ENCODE data around the gene SMIM28.
"Not testable (repeated sequence)": the region's sequence is repeated elsewhere in the genome, so short reads cannot be mapped to it uniquely, and the experiment has no call there.

The SMIM28 gene

GRCh38 chr6:138345565-138346285 is 32.0 kb upstream of the SMIM28 start:
- Histone ChIP-seq H3K9me3 (replicated peaks; ENCODE audit: low read length) (no peaks in the 10 kb centered on the region), H3K4me1 (ENCODE audit: control insufficient read depth, insufficient read depth, low read length) (no peaks in the 10 kb centered on the region), H3K9ac (ENCODE audit: low read depth, low read length) (no peak overlapping the region), H3K4me2 (ENCODE audit: low read length) (no peak overlapping the region), H3K4me3 (ENCODE audit: low read length) (no peak overlapping the region), H3K36me3 (ENCODE audit: insufficient read depth, low read length) (no peaks in the 10 kb centered on the region), H3K27me3 (ENCODE audit: control insufficient read depth, insufficient read depth, low read length) (no peaks in the 10 kb centered on the region)

- Histone ChIP-seq H3K9me3 (replicated peaks; ENCODE audit: low read length) (no peaks in the 10 kb centered on the region), H3K9ac (ENCODE audit: low read depth, low read length) (no peak overlapping the region), H3K36me3 (ENCODE audit: insufficient read depth, low read length) (no peaks in the 10 kb centered on the region), H3K27me3 (ENCODE audit: control insufficient read depth, insufficient read depth, low read length) (no peaks in the 10 kb centered on the region), H3K4me3 (ENCODE audit: low read length) (no peak overlapping the region), H3K4me2 (ENCODE audit: low read length) (no peak overlapping the region), H3K4me1 (ENCODE audit: control insufficient read depth, insufficient read depth, low read length) (no peaks in the 10 kb centered on the region)
Measured at GRCh38 chr6:138346302-138347195, 31.2 kb upstream of the SMIM28 start.

DNA sequence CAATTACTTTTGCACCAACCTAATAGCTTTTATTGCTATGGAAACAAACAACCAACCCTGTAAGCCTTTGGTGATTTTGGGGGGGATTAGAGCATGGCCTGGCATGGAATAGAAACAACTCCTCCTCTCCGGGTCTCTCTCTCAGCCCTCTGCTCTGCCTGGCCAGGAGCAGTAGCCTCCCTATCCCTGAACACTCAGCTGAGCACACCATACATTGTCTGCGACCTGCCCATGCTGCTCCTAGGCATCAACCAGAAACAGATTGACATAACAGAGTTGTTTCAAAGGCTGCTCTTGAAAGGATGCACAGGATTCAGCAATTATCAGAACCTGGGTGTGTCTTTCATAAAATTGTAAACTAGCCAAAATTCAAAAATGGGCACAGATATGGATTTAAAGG is 29.8 kb upstream of the SMIM28 start:
- Histone ChIP-seq H3K4me3 (ENCODE audit: low read length) (no peak overlapping the region), H3K4me1 (ENCODE audit: control insufficient read depth, insufficient read depth, low read length) (no peaks in the 10 kb centered on the region)

DNA sequence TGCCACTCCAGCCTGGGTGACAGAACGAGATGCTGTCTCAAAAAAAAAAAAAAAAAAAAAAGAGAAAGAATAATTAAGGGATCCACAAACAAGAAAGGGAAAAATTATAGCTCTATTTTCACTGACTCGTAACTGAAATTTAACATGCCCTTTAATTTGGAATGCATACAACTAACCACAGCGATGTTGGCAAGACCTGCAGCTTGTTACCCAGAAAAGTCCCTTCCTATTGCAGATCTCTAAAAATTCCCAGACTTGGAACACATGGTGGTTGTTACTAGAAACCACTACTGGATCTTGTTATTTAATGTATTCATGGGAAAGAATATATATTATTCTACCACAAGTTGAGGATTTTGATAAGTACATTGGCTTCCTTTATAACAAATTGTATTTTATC is 27.8 kb upstream of the SMIM28 start:
- Histone ChIP-seq H3K36me3 (ENCODE audit: insufficient read depth, low read length) (no peaks in the 10 kb centered on the region), H3K4me3 (ENCODE audit: low read length) (no peak overlapping the region), H3K27me3 (ENCODE audit: control insufficient read depth, insufficient read depth, low read length) (no peaks in the 10 kb centered on the region), H3K4me1 (ENCODE audit: control insufficient read depth, insufficient read depth, low read length) (no peaks in the 10 kb centered on the region), H3K9me3 (replicated peaks; ENCODE audit: low read length) (no peaks in the 10 kb centered on the region), H3K4me2 (ENCODE audit: low read length) (no peak overlapping the region), H3K9ac (ENCODE audit: low read depth, low read length) (no peak overlapping the region)

More for the DNA sequence above, 29.8 kb upstream of the SMIM28 start:
- Histone ChIP-seq H3K27me3 (ENCODE audit: control insufficient read depth, insufficient read depth, low read length) (no peaks in the 10 kb centered on the region), H3K4me2 (ENCODE audit: low read length) (no peak overlapping the region), H3K36me3 (ENCODE audit: insufficient read depth, low read length) (no peaks in the 10 kb centered on the region), H3K9ac (ENCODE audit: low read depth, low read length) (no peak overlapping the region), H3K9me3 (replicated peaks; ENCODE audit: low read length) (no peaks in the 10 kb centered on the region)

DNA sequence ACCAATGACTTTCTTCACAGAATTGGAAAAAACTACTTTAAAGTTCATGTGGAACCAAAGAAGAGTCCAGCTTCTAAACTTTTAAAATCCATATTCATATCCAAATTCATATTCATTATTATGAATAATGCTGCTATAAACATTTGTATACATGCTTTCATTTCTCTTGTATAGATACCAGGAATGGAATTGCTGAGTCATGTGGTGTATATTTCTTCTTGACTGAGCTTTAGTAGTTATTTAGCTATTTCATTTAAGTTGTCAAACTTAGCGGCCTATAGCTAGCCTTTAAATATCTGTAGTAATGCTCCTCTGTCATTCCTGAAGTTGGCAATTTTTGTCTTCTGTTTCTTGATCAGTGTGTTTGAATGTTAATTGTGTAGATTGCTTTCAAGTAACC is 19.8 kb upstream of the SMIM28 start:
- H3K4me2 ChIP-seq (ENCODE audit: low read length) = no peak overlapping the region
- no peaks in the 10 kb centered on the region for H3K9me3 ChIP-seq (replicated peaks; ENCODE audit: low read length)
- H3K27me3 ChIP-seq (ENCODE audit: control insufficient read depth, insufficient read depth, low read length) = no peaks in the 10 kb centered on the region
- no peaks in the 10 kb centered on the region for H3K4me1 ChIP-seq (ENCODE audit: control insufficient read depth, insufficient read depth, low read length)
- H3K9ac ChIP-seq (ENCODE audit: low read depth, low read length) = no peak overlapping the region
- no peaks in the 10 kb centered on the region for H3K36me3 ChIP-seq (ENCODE audit: insufficient read depth, low read length)
- no peak overlapping the region for H3K4me3 ChIP-seq (ENCODE audit: low read length)

GRCh38 chr6:138368684-138369083 is 9.0 kb upstream of the SMIM28 start:
- H3K4me1 ChIP-seq (ENCODE audit: control insufficient read depth, insufficient read depth, low read length); H3K4me3 ChIP-seq (ENCODE audit: low read length): not testable (repeated sequence)

GRCh38 chr6:138370631-138371451 is 6.9 kb upstream of the SMIM28 start:
- H3K4me1 ChIP-seq (ENCODE audit: control insufficient read depth, insufficient read depth, low read length) = no peaks in the 10 kb centered on the region
- no peak overlapping the region for H3K9ac ChIP-seq (ENCODE audit: low read depth, low read length)
- H3K27me3 ChIP-seq (ENCODE audit: control insufficient read depth, insufficient read depth, low read length) = no peaks in the 10 kb centered on the region
- H3K4me2 ChIP-seq (ENCODE audit: low read length) = no peak overlapping the region
- H3K9me3 ChIP-seq (replicated peaks; ENCODE audit: low read length) = no peaks in the 10 kb centered on the region
- H3K4me3 ChIP-seq (ENCODE audit: low read length) = no peak overlapping the region
- no peaks in the 10 kb centered on the region for H3K36me3 ChIP-seq (ENCODE audit: insufficient read depth, low read length)

More at GRCh38 chr6:138368684-138369083, 9.0 kb upstream of the SMIM28 start:
- H3K4me2 ChIP-seq (ENCODE audit: low read length); H3K9ac ChIP-seq (ENCODE audit: low read depth, low read length); H3K27me3 ChIP-seq (ENCODE audit: control insufficient read depth, insufficient read depth, low read length); H3K9me3 ChIP-seq (replicated peaks; ENCODE audit: low read length); H3K36me3 ChIP-seq (ENCODE audit: insufficient read depth, low read length): not testable (repeated sequence)

DNA sequence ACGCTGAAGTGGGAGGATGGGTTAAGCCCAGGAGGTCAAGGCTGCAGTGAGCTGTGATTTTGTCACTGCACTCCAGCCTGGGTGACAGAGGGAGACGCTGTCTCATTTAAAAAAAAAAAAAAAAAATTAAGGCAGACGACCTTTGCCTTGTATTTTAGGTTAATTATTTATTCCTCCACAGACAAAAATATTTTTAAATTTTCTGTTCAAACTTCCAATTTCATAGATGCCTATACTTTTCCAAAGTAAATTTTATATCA is 6.3 kb upstream of the SMIM28 start:
- Histone ChIP-seq H3K27me3 (ENCODE audit: control insufficient read depth, insufficient read depth, low read length) (no peaks in the 10 kb centered on the region), H3K4me2 (ENCODE audit: low read length) (no peak overlapping the region), H3K9me3 (replicated peaks; ENCODE audit: low read length) (no peaks in the 10 kb centered on the region), H3K4me3 (ENCODE audit: low read length) (no peak overlapping the region), H3K36me3 (ENCODE audit: insufficient read depth, low read length) (no peaks in the 10 kb centered on the region), H3K4me1 (ENCODE audit: control insufficient read depth, insufficient read depth, low read length) (no peaks in the 10 kb centered on the region), H3K9ac (ENCODE audit: low read depth, low read length) (no peak overlapping the region)

DNA sequence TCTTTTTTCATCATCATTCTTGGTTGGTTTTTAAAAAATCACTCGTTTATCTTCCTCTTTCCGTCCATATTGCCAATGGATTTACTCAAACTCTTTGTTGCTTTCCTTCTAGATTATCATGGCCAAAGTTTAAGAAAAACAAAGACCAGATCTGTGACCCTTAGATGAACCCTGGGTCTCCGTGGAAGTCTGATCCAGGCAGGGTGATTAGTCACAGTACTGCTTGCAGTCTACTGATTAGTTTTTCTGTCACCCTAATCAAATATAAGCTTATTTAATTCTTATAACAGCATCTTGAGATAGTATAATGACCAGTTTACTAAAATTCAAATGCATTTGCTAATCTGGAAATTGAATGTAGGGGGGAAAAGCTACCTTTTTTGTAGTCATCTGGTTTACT is 6.0 kb upstream of the SMIM28 start:
- Histone ChIP-seq H3K4me2 (ENCODE audit: low read length) (no peak overlapping the region), H3K9me3 (replicated peaks; ENCODE audit: low read length) (no peaks in the 10 kb centered on the region), H3K4me1 (ENCODE audit: control insufficient read depth, insufficient read depth, low read length) (no peaks in the 10 kb centered on the region), H3K27me3 (ENCODE audit: control insufficient read depth, insufficient read depth, low read length) (no peaks in the 10 kb centered on the region), H3K4me3 (ENCODE audit: low read length) (no peak overlapping the region), H3K9ac (ENCODE audit: low read depth, low read length) (no peak overlapping the region), H3K36me3 (ENCODE audit: insufficient read depth, low read length) (no peaks in the 10 kb centered on the region)

DNA sequence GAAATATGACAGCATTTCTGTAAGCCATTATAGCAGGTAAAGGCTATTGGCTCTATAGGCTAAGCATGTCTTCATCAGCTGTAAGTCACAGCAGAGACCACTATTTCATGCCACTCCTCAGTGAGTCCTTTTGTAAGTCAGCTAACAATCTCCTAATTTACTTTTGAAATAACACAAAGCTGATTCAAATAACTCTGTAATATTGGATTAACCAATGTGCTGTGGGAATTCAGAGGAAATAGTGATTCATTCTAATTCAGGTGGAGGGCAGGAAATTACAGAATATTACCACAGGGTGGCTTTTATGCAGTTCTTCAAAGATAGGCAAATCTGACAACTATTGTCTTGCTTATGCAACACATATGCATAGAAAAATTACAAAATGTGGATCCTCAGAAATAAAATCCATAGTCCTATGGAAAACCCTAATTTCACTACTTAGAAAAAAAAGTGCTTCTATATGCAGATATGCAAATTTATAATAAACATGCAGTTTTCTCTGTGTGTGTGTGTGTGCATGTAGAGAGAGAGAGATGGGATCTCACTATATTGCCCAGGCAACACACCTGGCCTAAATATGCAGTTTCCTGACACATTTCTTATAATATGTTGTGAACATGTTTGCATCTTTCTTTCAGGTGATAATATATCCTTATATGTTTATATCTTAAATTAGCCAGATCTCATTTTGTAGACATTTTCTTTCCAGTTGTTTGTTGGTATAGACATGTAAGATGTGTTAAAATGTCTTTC is 4.8 kb upstream of the SMIM28 start:
- no peaks in the 10 kb centered on the region for H3K9me3 ChIP-seq (replicated peaks; ENCODE audit: low read length)
- no peak overlapping the region for H3K4me3 ChIP-seq (ENCODE audit: low read length)

DNA sequence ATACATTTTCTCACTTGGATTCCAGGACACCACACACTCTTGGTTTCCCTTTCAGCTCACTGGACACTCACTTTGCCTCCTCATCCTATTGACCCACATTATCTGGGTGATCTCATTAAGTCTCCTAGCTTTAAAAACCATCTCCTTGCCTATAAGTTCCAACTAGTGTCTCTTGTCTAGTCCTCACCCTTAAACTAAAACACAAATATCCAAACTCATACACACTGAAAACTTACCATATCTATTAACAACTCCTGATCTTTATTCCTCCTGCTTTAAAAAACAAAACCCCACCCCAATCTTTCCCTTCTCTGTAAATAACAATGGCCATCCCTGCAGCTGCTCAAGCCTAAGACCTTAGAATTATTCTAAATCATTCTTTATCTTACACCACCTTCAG is 3.5 kb upstream of the SMIM28 start:
- Histone ChIP-seq H3K9me3 (replicated peaks; ENCODE audit: low read length) (no peaks in the 10 kb centered on the region), H3K36me3 (ENCODE audit: insufficient read depth, low read length) (no peaks in the 10 kb centered on the region), H3K27me3 (ENCODE audit: control insufficient read depth, insufficient read depth, low read length) (no peaks in the 10 kb centered on the region), H3K4me3 (ENCODE audit: low read length) (no peak overlapping the region), H3K4me2 (ENCODE audit: low read length) (no peak overlapping the region), H3K9ac (ENCODE audit: low read depth, low read length) (no peak overlapping the region), H3K4me1 (ENCODE audit: control insufficient read depth, insufficient read depth, low read length) (no peaks in the 10 kb centered on the region)

More for the DNA sequence above, 4.8 kb upstream of the SMIM28 start:
- Histone ChIP-seq H3K36me3 (ENCODE audit: insufficient read depth, low read length) (no peaks in the 10 kb centered on the region), H3K4me1 (ENCODE audit: control insufficient read depth, insufficient read depth, low read length) (no peaks in the 10 kb centered on the region), H3K27me3 (ENCODE audit: control insufficient read depth, insufficient read depth, low read length) (no peaks in the 10 kb centered on the region), H3K9ac (ENCODE audit: low read depth, low read length) (no peak overlapping the region), H3K4me2 (ENCODE audit: low read length) (no peak overlapping the region)
